ENCODE data around the gene PRSS50.

The PRSS50 gene

GRCh38 chr3:46690798-46691197 lies 26.9 kb downstream of the PRSS50 start:
- no peak for DNase-seq

DNA sequence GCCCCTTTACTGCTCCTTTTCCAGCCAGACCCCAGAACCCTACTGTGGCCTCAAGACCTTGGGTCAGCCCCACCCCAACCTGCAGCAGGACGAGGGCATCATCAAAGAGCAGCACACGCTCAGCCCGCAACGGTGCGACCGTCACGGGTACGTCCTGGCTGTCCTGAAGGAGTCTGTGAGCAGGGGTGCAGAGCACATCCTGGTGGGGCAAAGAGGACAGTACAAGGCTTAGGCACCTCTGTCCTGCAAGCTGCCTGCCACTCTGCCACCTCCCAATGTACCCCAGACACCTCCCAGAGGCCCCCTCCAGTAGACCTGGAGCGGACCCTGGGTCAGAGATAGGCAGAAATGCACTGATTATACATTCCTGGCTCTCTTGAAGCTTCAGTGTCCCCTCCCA lies 32.2 kb downstream of the PRSS50 start:
- DNase-seq: no peak

DNA sequence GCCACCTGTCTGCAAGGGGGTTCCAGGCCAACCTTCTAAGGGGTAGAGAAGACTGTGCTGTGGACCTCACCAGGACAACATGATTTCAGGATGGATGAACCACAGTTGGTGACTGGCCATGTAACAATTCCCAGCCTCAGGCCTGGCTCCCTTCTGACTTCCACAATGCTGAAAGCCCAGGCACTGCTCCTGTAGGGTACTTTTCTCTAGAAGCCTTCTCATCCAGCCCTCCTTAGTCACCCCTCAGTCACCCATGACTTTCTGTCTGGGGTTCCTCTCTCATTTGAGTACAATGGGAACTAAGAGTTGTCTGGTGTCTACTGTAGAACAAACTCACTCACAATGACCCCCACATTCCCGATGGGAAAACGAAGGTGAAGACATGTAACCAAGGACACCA lies 32.8 kb downstream of the PRSS50 start:
- DNase-seq: no peak

DNA sequence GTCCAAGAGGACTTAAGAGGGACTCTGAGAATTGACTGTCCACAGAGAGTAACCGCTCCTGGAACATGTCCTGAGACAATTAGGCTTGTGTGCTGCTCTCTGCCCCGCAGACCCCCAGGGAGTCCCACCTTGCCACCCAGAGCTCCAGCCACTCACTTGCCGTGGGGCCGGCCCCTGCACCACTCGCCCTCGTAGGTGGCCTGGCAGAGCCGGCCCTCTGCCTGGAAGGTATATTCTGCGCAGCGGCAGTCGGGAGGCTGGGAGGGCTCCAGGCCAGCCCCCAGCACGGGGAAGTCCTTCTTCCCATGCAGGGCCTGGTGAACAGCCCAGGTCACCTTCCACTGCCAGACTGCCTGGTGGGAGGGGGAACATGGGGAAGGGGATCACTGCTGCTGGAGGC lies 34.7 kb downstream of the PRSS50 start:
- no peak for DNase-seq

DNA sequence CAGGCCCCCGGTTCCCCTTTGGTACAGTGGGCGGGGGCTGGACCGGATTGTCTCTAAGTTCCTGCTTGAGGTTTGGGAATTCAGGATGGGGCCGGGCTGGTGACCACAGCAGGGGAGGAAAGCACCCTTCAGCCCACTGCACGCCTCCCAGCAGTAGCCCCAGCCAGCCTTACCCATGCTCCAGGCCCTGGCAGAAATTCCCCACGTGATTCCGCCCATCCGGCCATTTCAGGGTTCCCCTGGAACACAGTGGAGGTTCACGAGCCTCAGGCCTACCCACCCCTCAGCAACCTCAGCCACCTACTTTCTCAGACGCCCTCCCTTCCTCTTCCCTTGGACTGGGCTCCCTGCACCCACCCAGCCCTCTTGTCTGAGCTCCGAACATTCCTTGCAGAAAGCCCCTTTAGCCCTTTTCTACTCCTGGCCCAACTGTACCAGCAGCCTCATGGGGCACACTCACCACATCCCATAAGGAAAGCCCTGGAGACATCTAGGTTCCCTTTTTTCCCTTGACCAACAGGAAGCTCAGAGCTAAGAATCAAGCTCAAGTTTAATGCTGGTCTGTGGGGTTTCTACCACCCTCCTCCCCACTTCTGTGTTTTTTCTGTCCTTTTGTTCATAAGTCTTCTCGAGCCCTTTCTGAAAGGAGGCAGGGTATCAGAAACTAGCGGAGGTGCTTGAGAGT lies 35.7 kb downstream of the PRSS50 start:
- DNase-seq: no peak

DNA sequence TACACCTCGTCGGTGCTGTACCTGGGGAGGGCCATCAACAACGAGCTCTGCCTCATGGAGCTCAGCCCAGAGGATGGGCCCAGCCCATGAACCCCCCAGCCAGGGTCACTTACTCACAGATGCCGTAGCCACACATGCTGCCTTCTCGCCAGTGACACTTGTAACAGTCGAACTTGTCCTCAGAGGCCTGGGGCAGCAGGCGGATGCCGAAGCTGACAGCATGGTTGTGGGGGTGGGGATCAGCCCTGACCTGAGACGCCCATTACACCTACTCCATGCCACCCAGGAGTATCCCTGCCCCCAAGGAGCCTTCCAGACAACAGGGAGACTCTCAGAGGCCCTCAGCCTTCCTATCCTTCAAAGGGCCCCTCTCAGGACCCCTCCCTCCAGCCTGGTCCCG lies 36.3 kb downstream of the PRSS50 start:
- no peak for DNase-seq

DNA sequence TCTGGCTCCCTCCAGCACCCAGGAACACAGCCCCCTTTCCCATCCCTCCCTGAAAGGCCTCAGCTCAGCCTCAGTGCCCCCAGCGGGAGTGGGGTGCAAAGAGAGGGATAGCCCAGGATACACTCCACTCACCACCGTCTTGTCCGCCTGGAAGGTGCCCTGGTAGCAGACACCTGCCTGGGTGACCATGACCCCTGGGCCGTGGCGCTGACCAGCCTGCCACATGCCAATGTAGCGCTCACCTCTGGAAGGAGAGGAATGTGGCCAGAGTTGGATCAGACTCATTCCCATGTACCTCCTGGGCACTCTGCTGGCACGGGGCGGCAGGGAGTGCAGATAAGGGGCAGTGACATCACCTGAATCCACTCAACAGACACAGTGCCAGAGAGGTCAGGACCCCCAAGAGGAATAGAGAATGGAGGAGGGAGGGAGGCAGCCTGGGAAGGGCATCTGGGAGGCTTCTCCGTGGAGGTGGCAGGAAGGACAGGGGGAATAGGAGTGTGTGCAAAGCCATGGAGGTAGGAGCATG lies 37.3 kb downstream of the PRSS50 start:
- no peak for DNase-seq

GRCh38 chr3:46679681-46680080 lies 38.0 kb downstream of the PRSS50 start:
- no peak for DNase-seq

DNA sequence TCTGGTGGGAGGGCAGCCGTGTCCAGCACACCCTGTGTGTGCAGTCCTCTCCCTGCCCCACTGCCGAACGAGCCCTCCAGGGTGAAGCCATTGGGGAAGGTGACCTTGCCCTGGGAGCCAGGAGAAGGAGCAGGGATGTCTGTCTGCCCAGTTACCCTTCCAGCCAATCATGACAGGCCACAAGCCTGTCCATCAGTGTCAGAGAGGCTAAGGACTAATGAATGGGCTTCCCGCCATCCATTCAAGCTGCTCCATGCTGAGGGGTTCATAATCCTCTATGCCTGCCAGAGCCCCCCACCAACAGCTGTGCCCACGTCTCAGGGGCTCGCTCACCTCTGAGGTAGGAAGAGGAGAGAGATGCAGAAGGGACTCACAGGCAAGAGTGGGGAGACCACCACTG lies 39.4 kb downstream of the PRSS50 start:
- no peak for DNase-seq

- DNase-seq: no peak
Observed at GRCh38 chr3:46677411-46677726, 40.3 kb downstream of the PRSS50 start.

- DNase-seq: no peak
Observed at GRCh38 chr3:46676601-46677410, 40.9 kb downstream of the PRSS50 start.

DNA sequence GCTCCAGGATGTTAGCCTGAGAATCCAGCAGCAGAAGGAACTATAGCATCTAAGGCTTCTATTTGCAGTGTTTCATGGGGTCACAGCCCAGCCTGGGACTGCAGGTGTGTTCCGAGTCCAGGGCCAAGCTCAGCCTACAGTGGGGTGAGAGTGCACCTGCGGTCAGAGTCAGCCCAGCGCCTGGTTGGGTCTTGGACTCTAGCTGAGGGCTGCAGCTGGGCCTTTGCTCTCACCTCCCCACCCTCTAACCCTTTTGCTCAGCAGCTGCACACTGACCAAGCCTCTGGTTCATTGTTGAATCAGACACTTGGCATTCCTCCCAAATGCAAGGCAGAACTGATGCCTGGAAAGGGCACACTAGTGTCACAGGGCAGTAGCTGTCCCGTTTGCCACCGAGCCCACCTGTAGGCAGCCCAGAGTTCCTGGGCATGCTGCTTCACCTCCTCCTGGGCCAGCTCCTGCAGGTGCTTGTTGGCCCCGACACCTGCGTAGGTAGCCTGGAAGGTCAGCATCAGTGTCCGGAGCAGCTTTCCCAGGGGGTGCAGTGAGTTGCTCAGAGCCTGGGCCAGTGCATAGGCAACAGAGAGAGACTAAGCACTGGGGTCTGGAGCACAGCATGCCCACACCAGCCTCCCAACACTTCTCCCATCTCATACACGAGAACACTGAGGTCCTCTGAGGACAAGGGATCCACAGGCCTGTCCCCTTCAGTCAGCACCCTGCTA lies 41.7 kb downstream of the PRSS50 start:
- no peak for DNase-seq

DNA sequence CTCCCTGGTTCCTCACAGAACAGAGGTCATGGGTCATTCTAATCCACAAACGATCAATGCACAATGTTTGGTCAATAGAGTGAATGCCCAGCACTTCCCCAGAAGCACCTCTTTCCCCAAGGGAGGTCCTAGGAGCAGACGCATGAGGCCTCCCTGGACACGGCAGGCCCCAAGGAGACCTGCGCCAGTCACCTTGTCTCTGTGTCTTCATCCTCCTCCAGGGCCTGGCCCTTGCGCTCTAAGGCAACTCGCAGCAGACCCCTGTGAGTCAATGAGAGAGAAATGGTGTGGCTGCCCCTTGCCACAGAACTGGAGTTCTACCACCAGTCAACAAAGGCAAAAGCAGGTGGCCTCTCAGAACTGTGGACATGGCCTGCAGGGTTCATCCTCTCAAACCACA lies 42.2 kb downstream of the PRSS50 start:
- DNase-seq: no peak

- no peak for DNase-seq
Observed at GRCh38 chr3:46674031-46674845, 43.4 kb downstream of the PRSS50 start.

- no peak for DNase-seq
Observed at GRCh38 chr3:46673151-46674030, 44.3 kb downstream of the PRSS50 start.

GRCh38 chr3:46672349-46672695 lies 45.3 kb downstream of the PRSS50 start:
- no peak for DNase-seq

GRCh38 chr3:46671541-46672348 lies 45.9 kb downstream of the PRSS50 start:
- DNase-seq: peak; percentile 10

GRCh38 chr3:46670891-46671427 lies 46.7 kb downstream of the PRSS50 start:
- DNase-seq: peak; percentile 2

DNA sequence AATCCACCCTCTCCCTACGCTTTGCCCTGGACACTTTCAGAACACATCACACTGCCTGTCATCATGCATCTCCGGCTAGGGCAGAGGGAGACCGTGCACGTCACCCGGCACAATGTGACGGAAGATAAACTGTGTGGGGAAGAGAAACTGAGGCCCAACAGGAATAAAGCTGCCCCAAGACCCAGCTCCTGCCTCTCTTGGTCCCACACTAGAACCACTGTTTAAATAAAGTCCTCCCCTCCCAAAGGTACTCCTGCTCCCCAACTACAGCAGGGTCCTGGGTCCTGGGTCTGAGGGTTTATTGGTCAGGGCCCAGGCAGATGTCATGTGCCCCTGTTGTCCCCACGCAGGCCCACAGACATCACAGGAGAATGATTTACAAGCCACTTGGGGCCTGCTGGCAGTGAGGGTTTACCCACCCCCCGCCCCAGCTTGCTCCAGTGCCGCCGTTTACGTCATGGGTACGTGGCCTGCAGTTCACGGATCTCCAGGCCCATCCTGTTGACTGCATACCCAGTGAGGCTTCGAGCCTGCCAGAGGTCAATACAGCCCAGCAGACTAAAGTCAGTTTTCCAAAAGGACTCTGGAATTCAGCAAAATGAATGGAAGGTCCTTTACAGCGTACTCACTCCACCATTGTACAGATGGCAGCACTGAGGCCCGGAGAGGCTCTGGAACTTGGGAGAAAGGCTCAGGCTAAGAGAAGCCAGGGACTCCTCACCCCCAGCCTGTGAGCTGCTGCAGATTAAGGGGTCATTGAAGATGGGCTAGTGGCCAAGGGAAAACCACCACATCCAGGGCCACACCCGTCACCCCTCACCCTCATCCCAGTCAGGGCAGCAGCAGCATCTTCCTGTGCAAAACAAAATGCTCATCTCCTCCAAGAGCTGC lies 47.4 kb downstream of the PRSS50 start:
- peak; percentile 3 for DNase-seq

All from activated CD8-positive, alpha-beta memory T cell treated with anti-CD3 and anti-CD28 coated beads, Interleukin-2, amount 50 U/mL, for 4 hours (primary cell).